Stimulated activated CD4-positive, alpha-beta T cell treated with anti-CD3 and anti-CD28 coated beads, Interleukin-12 subunit alpha, Interleukin-12 subunit beta, amount 100 ng/mL, for 48 hours (primary cell): ENCODE measurements around the gene GABBR2.

ENCODE experiments used
- DNase-seq, 3 donors: peaks; one replicate each; pipeline ENCODE4 v3.0.0-alpha.2; 2020; ENCODE audit warnings: low read depth in 2 of 3, low spot score in 1 of 3

The GABBR2 gene

GRCh38 chr9:98634685-98635336 lies 73.9 kb downstream of the GABBR2 start:
- no peak for DNase-seq

GRCh38 chr9:98632839-98633238 lies 75.9 kb downstream of the GABBR2 start:
- DNase-seq: no peak

DNA sequence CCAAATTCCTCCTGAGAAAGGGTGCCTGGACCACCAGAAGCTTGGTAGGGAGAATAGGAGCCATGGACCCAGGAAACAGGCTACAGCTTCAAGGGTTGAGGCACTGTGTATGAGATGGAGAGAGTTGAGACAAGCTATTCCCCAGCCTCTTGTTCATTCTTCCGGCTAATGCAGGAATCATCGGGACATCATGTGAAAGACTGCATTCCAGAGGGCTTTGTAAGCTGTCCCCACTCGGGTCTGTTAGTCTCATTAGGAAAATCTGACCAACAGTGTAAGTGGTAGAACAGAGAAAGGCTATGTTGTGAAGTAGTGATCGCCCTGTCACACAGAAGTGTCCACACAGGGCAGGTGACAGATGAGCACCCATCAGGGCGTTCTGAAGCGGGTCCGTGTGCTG lies 81.4 kb downstream of the GABBR2 start:
- no peak for DNase-seq

- DNase-seq: no peak
These were observed 83.0 kb downstream of the GABBR2 start for GRCh38 chr9:98625728-98626127.

GRCh38 chr9:98619788-98620187 lies 88.9 kb downstream of the GABBR2 start:
- no peak for DNase-seq

DNA sequence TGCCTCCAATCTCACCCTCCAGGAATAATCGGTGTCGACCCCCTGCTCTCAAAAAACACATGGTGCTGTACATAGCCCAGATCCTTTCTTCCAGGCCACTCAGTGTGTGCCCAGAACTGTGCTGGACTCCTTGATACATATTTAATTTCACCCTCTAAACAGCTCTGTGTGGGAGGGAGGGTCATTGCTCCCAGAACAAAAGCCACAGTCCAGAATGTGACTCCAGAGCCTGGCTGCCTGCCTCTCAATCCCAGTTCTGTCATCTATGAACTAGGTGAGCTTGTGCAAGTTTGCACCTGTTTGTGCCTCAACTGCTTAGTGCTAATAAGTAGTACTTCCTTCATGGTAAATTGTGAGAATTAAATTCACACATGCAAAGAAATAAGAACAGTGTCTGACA lies 93.1 kb downstream of the GABBR2 start:
- no peak for DNase-seq

GRCh38 chr9:98614941-98615340 lies 93.8 kb downstream of the GABBR2 start:
- no peak for DNase-seq

DNA sequence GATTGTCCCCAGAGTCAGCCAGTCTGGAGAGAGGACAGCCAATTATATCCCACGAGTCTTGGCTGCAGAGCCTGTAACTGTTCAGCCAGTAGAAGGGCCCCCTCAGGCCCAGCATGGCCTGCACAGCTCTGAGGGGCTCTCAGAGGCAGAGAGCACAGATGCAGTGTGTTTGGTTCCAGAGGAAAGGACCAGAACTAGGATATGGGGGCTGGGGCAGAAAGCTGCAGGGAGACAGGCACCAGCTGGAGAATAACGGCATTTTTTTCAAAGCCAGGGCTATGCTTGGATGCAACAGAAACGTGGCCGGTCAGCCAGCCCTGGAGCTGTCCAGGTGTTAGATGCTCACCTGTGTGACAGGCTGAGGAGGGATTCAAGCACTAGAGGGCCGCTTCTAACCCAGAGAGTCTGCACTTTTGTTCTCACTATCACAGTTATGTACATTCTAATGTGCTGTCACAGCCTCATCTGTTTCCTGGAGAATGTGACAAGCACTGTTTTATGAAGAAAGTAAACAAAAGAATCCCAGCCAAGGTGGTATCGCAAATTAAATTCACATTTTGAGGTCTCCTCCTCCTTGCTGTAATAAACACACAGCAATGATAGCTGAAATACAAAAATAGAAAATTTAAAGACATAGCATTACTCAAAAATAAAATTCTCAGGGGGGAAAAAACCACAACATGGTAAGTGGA lies 96.5 kb downstream of the GABBR2 start:
- no peak for DNase-seq

- no peak for DNase-seq
These were observed 97.4 kb downstream of the GABBR2 start for GRCh38 chr9:98611319-98611718.

- no peak for DNase-seq
These were observed 98.0 kb downstream of the GABBR2 start for GRCh38 chr9:98610711-98611110.

GRCh38 chr9:98610211-98610610 lies 98.5 kb downstream of the GABBR2 start:
- DNase-seq: no peak

DNA sequence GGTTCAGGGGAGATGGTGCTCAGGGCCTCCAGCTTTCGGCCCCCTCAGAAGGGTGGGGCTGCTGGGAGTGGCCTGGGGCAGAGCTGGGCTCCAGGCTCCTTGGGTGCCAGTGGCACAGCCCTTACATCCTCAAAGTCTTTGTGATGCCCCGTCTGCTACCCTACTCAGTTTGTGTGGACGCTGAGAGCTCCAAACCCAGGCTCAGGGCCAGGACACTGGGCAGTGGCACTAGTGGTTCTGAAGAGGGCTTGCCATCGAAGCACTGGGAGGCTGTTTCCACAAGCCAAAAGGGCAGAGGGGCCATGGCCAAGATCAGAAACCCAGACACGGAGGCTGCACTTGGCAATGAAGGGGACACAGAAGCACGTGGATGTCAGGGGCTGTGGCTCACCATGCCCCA lies 99.1 kb downstream of the GABBR2 start:
- no peak for DNase-seq

DNA sequence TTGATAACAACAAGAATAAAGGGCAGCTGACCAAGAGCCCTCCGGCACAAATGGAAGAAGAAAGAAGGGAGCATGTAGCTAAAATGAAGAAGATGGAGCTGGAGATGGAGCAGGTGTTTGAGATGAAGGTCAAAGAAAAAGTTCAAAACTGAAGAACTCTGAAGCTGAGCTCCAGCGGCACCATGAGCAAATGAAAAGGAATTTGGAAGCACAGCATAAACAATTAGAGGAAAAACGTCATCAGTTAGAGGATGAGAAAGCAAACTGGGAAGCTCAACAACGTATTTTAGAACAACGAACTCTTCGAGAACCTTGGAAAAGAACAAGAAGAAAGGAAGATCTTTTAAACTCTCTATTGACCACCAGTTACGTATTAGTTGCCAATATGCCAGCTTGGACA lies 100.9 kb downstream of the GABBR2 start:
- DNase-seq: no peak

- DNase-seq: no peak
These were observed 101.6 kb downstream of the GABBR2 start for GRCh38 chr9:98607152-98607551.

- DNase-seq: no peak
These were observed 102.0 kb downstream of the GABBR2 start for GRCh38 chr9:98606730-98607129.

DNA sequence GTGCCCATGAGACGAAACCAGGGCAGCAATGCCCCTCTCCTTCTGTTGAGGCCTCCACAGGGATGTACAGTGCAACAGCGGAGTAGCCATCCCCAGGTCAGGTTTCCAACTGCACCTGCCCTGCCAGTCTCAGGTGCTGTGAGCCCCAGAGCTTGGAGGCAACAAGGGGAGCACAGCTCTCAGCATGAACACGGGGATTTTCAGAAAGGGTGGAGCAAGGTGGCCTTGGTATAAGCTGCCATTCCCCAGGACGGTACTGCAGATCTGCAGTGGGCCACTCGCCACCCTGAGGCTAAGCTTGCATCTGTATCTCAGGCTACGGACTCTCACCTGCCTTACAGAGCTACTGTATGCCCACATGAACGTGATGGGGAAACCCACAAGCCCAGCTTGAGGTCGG lies 103.6 kb downstream of the GABBR2 start:
- no peak for DNase-seq

DNA sequence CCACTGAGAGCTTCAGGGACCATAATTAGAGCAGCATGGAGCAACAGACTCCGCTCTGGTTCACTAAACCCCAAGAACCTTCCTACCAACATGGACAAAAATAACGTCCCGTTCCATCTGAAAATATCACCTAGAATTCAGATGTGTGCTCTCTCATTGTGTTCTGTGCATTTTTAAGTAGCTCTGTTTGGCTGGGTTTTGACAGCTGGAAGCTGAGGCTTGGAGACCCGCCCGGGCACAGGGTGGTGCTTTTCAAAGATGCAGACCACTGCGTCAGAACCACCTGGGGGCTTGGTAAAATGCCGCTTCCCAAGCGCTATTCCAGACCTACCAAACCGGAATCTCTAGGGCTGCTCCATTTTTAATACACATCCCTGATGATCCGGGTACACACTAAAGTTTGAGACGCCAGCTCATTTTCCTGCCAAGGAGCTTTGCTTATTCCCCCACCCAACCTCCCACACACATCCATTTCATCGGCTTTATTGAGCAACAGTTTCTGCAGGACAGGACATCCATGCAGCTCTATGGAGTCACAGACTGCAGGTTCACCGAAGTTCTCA lies 104.8 kb downstream of the GABBR2 start:
- no peak for DNase-seq

- DNase-seq: no peak
These were observed 105.8 kb downstream of the GABBR2 start for GRCh38 chr9:98602839-98603500.

DNA sequence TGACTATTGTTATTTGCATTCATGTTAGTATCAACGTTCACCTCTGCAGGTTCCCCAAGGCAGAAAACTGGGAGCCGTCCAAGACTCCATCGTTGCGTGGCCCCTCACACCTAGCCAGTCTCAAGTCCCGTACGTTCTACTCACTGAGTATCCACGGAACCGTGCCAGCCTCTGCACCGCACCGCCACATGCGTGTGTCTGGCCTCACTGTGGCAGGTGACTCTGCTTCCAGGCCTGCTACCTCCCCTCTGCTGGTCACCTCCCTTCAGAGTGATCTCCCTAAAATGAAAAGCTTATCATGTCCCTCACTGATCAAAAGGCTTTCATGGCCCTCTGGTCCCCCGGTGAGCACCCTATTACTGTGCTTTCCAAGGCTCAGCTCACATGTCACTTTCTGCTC lies 108.1 kb downstream of the GABBR2 start:
- no peak for DNase-seq

- no peak for DNase-seq
These were observed 109.0 kb downstream of the GABBR2 start for GRCh38 chr9:98599566-98600216.

DNA sequence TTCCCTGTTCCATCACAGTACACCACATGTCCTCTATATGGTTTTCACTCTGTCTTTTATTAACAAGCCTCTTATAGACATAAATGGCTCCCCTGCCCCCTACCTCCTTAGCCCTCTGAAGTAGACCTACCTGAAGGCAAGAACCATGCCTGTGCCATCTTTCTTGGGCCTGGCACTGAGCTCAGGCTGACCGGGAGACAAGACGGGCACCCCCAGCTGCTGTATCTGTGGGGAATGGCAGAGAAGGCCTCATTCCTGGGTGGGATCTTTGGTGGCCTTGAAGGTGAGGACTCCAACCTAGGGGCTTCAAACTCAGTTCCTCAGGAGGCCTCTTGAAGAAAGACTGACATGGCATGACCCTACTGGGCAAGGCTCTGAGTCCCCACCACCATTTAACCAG lies 109.9 kb downstream of the GABBR2 start:
- DNase-seq: no peak
